ENCODE results near the gene EXOSC2.

Gene EXOSC2, protein sequence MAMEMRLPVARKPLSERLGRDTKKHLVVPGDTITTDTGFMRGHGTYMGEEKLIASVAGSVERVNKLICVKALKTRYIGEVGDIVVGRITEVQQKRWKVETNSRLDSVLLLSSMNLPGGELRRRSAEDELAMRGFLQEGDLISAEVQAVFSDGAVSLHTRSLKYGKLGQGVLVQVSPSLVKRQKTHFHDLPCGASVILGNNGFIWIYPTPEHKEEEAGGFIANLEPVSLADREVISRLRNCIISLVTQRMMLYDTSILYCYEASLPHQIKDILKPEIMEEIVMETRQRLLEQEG

DNA sequence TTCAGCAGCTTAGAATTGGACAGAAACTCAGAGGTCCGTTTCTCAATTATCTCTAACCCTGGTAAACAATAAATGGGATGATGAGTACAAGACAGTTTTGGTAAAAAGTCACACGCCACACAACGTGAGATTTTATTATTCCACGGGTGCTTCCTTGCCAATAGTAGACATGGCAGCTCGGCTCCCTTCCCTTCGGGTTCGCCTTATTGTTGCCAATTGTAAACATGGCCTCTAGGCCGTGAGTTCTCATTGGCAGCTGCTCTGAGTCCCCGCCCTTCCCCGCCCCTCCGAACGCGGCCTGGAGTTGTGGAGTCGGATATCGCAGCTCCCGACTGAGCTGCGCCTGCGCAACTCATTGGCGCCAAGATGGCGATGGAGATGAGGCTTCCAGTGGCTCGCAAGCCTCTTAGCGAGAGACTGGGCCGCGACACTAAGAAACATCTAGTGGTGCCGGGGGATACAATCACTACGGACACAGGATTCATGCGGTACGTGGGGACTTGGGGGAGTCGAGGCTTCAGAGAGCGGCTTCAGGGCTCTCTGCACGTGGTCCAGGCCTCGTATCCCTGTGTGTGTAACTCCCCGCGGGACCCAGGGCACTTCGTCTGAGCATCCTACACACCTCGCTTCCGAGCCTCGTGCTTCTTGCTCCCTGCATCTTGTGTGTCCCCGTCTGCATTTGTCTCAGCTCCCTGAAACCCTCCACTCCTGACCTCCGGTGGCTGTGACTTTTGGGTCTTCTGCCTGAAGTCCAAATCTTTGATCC, at the start of gene EXOSC2:
EXOSC2 (plus strand) TSS at position 355 of the 766 bp plus-strand sequence; CDS start at position 367, 12 bp downstream.
- peak within 1 kb of the TSS in 19 of 21 experiments; percentile 13 to 87 (median 72) for H3K27ac ChIP-seq
- H3K4me3 ChIP-seq, result peak within 1 kb of the TSS; percentile 48 to 90 (median 69)

DNA sequence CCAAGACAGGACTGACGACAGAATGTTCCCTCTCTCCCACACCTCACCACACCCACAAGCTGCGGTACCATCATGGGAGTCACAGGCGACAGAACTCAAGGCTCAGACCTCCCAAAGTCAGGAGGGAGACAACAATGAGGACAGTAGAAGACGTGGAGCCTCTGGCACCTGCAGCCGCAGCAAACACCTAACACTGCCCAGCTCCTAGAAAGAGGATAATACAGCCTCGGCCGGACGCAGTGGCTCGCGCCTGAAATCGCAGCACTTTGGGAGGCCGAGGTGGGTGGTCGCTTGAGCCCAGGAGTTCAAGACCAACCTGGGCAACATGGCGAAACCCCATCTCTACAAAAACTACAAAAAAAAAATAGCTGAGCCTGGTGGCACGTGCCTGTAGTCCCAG, 42.4 kb upstream of the EXOSC2 start:
- Histone ChIP-seq H3K27ac (no peak overlapping the region), H3K4me3 (no peak overlapping the region)

GRCh38 chr9:130651752-130652151, 41.8 kb upstream of the EXOSC2 start:
- no peak overlapping the region for H3K27ac ChIP-seq
- no peak overlapping the region for H3K4me3 ChIP-seq

DNA sequence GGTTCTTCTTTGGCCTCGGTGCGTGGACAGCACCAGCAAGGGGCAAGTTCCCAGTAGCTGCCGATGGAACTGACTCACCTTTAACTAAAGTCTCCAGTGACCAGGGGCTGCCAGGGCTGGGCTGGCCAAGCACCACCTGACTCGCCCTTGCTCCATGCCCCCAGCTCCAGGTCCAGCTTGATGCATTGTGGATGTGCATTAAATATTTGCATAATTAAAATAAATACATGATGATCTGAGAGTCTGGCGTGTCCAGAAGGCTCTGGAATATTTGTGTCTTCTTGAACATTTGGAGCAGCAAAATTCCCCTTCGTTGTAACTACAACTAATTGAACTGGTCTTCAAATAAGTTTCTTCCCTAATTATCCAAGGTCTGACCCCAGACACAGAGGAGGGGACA, 38.7 kb upstream of the EXOSC2 start:
- no peak overlapping the region for H3K27ac ChIP-seq
- no peak overlapping the region for H3K4me3 ChIP-seq

- H3K4me3 ChIP-seq, result no peak overlapping the region
Measured at GRCh38 chr9:130658893-130659698, 34.5 kb upstream of the EXOSC2 start.

GRCh38 chr9:130659699-130660248, 33.8 kb upstream of the EXOSC2 start:
- H3K4me3 ChIP-seq, result peak overlapping the region in 1 of 7 experiments; percentile 18
- H3K27ac ChIP-seq, result no peak overlapping the region

More at GRCh38 chr9:130658893-130659698, 34.5 kb upstream of the EXOSC2 start:
- H3K27ac ChIP-seq, result no peak overlapping the region

DNA sequence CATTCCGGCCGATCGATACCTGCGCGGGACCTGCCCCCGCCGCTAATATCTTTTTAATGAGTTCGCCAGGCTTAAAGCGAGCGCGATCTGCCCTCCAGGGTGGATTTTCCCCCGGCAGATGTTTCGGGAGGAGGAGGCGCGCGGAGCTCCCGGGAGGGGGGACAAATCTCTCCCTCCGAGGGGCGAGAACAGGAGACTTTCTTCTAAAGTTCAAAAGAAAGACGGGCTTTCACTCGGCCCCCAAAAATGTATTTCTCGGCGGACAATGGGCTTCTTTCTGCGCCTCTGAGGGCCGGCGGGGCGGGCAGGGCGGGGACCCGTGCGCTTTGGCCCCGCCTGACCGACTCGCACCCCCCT, 33.3 kb upstream of the EXOSC2 start:
- H3K4me3 ChIP-seq, result peak overlapping the region in 6 of 7 experiments; percentile 4 to 34 (median 13)
- H3K27ac ChIP-seq, result no peak overlapping the region

DNA sequence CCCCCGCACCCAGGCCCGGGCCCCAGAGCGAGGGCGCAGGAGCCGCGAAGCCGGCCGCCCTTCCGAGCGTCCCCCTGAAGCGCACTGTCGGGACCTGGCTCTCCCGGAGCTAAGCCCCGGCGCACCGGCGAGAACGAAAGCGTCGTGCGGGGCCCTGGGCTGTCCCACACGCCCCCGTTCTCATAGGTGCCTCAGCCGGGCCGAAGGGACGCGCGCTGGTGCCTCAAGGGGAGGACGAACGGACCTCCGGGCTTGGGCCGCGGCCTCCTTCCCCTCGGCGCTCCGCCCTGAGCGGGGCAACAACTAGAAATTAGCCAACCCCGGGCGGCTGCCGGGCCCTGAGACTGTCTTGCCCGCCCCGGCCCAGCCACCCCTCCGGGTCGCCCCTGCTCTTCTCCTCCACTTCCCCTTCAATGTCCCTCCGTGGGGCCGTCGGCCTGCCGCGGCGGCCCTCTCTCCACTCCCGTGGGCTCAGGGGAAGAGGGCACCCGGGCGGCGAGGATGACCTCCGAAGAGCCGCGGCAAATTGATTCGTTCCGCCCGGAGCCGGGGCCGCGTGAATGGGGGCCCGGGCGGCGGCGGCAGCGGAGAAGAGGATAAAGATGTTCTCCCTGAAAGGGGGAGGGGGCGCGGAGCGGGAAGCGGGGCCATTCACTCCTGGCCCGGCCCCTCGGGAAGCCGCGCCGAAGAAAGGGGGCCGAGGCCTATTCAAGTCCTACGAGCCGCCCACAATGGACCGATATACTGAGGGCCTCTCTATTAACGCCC, 32.7 kb upstream of the EXOSC2 start:
- no peak overlapping the region for H3K27ac ChIP-seq
- H3K4me3 ChIP-seq, result peak overlapping the region in 6 of 7 experiments; percentile 4 to 34 (median 13)

DNA sequence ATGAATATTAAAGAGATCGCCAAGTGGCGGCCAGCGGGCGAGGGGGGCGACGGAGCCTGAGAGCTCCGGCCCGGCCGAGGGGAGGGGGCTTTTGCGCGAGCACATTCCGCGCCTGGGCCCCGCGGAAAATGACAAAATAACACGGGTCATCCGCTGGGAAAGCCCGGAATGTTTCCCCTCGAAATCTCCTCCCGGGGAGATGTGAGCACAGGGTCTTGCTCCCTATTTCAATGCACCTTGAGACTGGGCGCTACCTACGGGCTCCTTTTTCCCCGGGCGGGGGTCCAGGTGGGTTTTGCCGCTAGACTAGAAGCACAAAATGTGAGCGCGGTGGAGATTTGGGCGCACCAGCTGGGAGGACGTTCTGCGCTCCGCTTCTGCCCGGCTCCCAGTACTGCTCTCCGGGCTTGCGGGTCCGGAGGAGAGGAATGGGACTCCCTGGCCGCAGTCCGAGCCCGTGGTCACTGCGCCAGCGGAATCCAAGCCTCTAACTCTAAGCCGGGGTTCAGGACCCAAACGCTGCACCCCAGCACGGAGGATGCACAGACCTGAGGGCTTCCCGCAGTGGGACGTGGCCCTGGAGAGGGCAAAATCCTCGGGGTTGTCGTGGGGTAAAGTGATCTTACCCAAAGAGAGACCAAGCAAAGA, 32.0 kb upstream of the EXOSC2 start:
- H3K4me3 ChIP-seq, result no peak overlapping the region
- H3K27ac ChIP-seq, result no peak overlapping the region

DNA sequence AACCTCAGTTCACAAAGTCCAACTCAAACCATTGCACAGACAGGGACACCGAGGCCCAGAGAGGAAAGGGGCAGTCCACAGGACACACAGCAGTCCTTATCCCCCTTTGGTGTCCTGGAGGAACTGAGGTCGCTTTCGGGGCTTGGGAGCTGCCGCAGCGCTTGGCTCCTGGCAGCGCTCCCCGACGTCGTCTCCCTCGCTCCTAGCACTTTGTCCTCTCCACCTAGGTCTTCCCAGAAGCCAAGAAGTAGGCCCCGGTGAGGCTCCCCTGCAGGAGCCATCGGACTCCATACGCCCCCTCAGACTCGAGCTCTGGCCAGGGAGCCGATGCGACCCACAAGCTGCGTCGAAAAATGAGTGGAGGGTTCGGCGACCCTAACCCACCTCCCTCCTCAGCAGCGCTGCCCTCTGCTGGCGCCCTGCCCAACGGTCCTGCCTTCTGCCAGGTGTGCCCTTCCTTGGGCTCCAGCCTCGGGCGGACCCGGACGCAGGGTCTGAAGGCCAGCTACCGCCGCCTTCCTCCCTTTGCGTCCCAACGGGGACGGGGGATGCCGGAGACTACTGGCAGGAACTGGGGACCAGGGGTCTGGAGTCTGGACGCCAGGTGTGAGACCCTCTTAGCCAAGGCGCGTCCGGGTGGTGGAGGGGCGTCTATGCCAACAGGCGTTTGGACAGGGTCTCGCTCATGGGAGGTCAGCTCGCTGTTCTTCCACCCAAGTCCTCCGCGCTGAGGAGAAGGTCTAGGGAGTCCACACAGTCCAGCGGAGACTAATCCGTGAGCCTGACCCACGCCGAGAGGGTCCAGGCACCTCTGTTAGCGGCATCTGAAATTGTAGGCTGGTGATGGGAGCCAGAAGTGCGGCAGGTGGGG, 31.2 kb upstream of the EXOSC2 start:
- Histone ChIP-seq H3K4me3 (no peak overlapping the region), H3K27ac (no peak overlapping the region)

GRCh38 chr9:130662970-130663257, 30.7 kb upstream of the EXOSC2 start:
- peak overlapping the region in 1 of 7 experiments; percentile 7 for H3K4me3 ChIP-seq
- no peak overlapping the region for H3K27ac ChIP-seq

- no peak overlapping the region for H3K27ac ChIP-seq
- peak overlapping the region in 1 of 7 experiments; percentile 7 for H3K4me3 ChIP-seq
Measured at GRCh38 chr9:130663258-130663976, 30.2 kb upstream of the EXOSC2 start.

DNA sequence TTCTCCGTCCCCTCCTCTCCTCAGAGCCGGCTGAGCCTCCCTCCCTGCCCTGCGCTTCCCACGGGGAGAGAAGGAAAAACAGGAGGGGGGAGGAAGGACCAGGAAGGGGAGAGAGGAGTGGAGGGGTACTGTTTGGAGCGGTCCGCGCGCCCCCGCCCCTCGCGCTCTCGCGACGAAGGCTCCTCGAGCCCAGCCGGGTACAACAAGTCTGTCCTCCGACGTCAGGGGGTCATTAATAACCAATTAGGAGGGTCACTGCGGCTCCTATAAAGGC, 29.7 kb upstream of the EXOSC2 start:
- Histone ChIP-seq H3K27ac (no peak overlapping the region), H3K4me3 (no peak overlapping the region)

DNA sequence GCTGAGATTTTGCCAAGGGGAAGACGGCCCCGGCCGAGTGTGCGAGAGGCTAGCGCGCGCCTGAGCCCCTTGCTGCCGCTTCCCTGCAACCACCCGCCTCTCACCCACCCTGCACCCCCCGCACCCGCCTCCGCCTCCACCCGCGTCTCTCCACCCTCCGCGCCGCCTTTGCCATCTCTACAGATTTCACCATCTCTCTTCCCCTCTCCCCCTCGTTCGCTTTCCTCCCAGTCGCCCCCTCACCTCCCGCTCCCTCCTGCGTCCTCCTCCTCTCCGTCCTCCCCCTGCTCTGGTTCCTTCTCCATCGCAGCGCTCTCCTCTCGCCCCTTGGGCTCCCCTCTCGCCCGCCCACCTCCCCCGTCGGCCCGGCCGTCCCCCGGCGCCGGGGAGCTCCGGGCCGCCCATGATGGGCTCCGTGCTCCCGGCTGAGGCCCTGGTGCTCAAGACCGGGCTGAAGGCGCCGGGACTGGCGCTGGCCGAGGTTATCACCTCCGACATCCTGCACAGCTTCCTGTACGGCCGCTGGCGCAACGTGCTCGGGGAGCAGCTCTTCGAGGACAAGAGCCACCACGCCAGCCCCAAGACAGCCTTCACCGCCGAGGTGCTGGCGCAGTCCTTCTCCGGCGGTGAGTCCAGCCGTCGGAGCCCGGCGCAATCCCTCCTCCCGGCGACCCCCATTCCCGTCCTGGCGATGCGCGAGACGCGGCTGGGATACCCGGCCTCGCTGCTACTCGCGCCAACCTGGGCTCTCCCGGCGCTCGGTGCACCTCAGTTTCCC, 29.1 kb upstream of the EXOSC2 start, which contains the start of gene PRDM12:
PRDM12 (plus strand) TSS at position 344 of the 778 bp plus-strand sequence; CDS start at position 404, 60 bp downstream.
- Histone ChIP-seq H3K4me3 (no peak within 1 kb of the TSS), H3K27ac (no peak within 1 kb of the TSS)

DNA sequence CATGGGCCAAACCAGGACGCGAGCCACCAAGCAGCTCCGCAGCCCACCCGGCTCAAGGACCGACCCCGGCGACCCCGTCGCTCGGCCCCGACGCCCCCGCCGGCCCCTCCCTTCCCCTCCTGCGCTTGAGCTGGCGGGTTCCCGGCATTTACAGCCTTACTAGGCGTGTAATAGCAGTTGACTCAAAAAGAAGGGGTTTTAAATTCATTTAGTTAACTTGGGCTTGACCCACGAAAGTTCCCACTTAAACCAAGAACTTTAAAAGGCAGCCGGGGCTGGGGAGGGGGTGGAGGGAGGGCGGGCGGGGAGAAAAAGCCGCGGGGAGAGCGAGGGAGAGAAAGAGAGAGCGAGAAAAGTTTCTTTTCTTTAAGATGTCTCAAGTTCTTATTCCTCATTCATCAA, 28.6 kb upstream of the EXOSC2 start:
- H3K27ac ChIP-seq, result no peak overlapping the region
- no peak overlapping the region for H3K4me3 ChIP-seq

- no peak overlapping the region for H3K4me3 ChIP-seq
- no peak overlapping the region for H3K27ac ChIP-seq
Measured at GRCh38 chr9:130665431-130666392, 27.9 kb upstream of the EXOSC2 start.

Data from skin epidermis (tissue), 12 donors.